Left forelimb (tissue), 1 donor: ENCODE data around the gene CACNA1G.

Experiments
- DNase-seq: peaks from one replicate; pipeline ENCODE4 v3.0.0-alpha.2; 2018; ENCODE audit warnings: low spot score

CACNA1G gene

DNA sequence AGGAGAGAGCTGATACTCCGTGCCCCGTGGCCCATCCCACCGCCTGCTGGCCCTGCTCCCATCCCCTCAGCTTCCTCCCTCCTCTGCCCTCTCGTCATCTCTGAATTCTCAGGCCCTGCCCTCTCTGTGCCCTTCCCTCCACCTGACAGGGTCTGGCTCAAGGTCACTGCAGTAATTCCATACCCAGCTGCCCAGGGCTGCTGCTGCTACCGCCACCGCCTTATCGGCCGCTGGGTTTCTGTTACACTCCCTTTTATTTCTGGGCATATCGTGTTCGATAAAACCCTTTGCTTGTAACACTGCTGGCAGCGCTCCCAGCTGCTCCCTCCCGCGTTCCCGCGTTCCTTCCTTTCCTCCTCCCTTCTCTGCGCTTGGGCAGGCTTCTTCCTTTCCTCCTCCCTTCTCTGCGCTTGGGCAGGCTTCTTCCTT is 26.8 kb upstream of the CACNA1G start:
- DNase-seq: no peak

DNA sequence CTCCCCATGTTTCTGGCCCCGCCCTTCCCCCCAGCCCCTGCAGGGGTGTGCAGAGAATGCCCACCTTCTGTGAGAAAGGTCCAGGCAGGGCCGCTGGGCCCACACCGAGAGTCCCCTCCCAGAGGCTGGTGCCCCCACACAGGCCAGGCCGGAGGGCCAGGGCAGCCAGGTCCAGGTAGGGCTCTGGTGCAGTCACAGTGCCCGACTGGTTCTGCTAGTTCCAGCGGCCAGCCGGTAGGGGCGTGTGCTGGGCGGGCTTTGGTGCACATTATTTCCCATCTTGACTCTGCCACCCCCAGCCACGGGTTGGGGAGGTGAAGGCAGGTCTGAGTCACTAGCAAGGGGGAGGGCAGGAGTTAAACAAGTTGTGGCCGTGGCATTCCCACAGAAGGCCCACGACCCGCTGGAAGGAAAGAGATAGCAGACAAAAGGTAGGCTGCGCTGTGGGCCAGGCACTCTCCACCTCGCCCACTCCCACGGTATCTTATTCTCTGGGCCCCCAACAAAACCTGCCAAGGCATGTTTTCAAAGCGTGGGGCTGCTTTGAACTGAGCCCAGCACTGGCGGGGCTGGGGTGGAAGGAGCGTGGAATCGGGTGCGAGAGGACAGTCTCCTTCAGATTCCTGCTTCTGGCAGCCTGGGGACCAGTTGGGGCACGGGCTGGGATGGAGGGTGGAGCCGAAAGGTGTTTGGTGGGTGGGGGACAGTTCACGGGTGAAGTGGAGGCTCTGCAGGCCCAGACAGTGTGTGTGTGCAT is 26.1 kb upstream of the CACNA1G start:
- DNase-seq: no peak

DNA sequence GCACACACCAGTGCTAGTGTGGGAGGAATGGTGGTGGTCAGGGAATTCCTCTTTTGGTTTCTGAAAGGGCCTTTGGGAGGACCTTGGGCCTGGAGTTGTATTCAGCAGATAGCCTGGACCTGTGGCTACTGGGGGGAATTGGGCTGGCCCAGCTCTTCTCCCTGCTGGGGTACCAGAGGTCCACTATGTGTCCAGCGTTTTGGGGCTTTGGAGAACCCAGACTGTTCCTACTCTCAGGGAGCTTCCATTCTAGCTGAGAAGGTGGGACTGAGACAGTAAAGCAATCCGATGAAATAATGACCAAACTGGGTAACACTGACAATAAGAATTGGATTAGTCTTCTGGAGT is 25.6 kb upstream of the CACNA1G start:
- DNase-seq: no peak

DNA sequence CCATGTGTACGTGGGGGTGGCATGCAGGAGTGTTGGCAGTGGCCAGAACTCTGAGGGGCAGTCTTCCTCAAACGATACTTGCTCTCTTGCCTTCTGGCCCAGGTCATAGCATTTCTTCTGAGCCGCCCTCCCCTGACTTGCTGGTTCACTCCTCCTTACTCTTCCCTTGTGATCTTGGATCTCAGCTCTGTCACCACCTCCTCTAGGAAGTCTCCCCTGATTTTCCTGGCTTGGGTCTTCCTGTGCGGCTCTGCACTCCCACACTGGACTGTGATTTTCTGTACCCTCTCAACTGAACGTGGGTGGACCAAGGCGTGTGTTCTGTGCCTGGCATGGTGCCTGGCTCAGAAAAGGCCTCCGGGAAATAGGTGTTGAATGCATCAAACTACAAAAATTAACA is 25.1 kb upstream of the CACNA1G start:
- no peak for DNase-seq

DNA sequence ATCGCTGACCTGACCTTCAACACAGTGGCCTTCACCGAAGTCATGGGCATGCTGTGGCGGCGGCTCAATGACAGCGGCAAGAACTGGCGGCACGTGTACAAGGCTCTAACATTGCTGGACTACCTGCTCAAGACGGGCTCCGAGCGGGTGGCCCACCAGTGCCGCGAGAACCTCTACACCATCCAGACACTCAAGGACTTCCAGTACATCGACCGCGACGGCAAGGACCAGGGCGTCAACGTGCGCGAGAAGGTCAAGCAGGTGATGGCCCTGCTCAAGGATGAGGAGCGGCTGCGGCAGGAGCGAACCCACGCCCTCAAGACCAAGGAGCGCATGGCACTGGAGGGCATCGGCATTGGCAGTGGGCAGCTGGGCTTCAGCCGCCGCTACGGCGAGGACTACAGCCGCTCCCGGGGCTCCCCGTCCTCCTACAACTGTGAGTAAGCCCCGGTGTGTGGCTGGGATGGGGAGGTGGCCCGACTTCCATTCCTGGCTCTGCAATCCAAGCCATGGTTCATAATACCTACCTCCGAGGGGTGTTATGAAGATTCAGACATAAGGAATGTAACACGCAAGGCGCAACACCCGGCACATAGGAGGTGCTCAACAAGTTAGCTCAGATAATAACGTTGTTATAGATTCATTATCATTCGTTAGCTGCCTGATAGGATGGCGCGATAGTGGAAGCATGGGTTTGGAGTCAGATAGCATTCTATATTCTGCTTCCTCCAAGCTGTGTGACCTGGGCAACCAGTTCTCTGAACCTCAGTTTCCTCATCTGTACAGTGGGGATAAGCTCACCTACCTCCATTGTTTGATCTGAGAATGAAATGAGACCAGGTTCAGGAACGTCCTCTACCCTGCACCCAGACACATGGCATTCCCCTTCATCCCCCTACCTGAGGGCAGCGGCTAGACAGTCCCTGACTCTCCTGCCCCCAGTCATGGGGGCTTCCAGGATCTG is 23.6 kb upstream of the CACNA1G start:
- DNase-seq: no peak

DNA sequence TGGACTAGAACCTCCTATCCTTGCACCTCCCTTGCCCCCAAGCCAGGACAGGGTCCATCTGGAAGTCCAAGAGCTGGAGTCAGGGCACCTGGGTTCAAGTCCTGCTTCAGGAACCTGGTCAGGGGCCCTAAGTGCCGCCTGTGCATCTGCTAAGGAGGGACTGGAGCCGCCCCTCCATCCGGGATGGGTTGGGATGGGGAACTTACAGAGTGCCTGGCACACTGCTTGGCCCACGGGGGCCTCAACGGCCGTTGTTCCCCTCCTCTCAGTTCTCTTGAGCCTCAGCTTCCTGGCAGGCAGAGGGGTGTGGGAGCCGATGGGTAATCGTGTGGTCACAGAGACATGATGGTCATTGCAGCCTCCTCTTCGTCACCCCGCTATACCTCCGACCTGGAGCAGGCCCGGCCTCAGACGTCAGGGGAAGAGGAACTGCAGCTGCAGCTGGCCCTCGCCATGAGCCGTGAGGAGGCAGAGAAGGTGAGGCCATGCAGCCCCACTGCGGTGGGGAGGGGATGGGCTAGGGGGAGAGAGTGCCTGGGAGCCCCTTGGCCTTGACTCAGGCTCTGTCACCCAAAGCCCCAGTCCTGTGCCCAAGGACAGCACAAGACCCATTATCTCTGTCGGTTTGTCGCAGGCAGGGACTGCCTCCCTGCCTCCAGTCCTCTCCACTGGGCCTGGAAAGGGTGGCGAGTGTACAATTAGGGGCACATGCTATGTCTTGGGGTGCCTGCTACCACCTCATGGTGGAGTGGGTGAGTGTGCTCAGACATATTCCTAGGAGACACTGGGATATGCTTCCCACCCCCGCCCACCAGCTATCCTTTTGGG is 22.6 kb upstream of the CACNA1G start:
- no peak for DNase-seq

DNA sequence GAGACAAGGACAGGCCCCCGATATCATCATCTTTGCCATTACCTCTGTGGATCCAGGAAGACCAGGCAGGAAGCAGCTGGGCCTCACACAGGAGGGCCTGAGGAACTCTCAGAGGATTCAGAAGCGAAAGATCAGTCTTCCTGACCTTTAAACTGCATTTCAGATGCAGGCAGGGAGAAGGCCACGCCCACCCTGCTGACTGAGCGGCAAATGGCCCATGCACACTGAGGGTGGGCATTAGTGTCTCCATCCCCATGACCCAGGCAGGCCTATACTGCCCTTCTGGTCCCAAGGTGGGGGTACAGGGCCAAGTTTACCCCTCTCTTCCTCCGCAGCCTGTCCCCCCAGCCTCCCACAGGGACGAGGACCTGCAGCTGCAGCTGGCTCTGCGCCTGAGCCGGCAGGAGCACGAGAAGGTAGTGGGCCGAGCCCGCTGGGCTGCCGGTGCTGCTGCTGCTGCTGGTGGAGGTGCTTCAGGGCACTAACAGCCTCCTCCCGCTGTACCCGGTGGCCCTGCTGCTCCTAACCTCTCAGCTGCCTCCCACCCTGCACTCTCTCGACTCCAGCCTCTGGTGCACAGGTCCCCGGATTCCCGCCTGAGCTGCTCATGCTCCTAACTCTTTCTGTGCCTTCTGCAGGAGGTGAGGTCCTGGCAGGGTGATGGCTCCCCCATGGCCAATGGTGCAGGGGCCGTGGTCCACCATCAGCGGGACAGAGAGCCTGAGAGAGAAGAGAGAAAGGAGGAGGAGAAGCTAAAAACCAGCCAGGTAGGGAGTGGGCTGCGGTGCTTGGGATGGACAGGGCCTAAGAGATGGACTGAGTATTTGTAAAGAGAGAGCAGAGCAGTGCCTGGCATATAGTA is 21.7 kb upstream of the CACNA1G start:
- no peak for DNase-seq

DNA sequence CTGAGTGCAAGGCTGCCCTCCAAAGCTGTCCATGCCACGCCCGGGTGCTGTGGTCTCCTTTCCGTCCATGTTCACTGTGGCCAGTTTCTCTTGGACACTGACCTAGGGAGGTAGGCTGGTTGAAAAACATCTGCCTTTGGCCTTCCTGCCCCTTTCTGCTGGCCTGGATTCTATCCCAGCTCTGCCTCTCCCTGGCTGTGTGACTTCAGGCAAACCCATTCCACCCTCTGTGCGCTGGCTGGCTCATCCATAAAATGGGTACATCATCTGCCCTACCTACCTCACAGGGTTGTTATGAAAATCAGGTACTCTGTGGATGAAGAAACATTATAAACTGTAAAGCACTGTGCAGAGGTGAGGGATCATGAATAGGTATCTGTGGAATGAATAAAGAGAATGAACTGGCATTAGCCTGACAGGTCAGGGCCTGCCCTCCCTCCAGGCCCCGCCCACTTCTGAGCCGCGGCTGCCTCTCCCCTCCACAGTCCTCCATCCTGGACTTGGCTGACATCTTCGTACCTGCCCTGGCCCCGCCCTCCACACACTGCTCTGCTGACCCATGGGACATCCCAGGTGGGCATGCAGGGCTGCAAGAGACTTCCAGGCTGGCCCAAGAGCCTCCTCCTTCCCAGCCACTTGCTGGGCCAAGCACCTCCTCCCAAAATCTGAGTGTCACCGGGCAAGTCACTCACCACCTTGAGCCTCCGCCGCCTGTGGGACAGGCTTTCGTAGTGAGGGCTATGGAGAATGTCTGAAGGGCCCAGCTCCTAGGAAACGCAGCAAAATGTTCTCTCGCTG is 20.6 kb upstream of the CACNA1G start:
- DNase-seq: no peak

DNA sequence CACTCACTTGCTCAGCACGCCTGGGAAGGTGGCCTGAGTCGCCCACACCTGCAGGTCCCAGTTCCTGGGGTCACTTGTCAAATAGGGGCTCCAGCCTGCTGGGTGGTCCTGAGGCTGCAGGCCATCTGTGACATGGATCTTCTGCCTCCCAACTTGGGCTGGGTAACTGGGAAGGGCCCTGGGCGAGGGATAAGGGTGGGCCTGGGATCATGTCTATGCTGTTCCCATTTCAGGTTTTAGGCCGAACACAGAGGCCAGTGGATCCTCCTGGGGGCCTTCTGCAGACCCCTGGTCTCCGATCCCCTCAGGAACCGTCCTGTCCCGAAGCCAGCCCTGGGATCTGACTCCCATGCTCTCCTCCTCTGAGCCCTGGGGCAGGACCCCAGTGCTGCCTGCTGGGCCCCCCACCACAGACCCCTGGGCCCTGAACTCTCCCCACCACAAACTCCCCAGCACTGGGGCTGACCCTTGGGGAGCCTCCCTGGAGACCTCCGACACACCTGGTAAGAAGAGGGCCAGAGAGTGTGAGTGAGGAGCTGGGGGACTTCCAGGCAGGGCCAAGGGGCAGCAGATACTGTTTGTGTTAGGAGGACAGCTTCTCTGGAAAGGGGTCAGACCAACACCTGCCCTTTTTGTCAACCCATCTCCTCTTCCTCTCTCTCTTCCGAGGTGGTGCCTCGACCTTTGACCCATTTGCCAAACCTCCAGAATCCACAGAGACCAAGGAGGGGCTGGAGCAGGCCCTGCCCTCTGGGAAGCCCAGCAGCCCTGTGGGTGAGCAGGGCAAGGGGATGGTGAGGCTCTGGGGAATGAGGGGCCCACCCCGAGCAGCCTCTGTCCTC is 19.7 kb upstream of the CACNA1G start:
- DNase-seq: no peak

DNA sequence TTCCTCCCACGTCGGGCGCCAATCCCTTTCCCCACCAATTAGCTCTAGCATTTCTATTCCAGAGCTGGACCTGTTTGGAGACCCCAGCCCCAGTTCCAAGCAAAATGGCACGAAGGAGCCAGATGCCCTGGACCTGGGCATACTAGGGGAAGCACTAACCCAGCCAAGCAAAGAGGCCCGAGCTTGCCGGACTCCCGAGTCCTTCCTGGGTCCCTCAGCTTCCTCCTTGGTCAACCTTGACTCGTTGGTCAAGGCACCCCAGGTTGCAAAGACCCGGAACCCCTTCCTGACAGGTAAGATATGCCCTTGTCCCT is 19.2 kb upstream of the CACNA1G start:
- no peak for DNase-seq

DNA sequence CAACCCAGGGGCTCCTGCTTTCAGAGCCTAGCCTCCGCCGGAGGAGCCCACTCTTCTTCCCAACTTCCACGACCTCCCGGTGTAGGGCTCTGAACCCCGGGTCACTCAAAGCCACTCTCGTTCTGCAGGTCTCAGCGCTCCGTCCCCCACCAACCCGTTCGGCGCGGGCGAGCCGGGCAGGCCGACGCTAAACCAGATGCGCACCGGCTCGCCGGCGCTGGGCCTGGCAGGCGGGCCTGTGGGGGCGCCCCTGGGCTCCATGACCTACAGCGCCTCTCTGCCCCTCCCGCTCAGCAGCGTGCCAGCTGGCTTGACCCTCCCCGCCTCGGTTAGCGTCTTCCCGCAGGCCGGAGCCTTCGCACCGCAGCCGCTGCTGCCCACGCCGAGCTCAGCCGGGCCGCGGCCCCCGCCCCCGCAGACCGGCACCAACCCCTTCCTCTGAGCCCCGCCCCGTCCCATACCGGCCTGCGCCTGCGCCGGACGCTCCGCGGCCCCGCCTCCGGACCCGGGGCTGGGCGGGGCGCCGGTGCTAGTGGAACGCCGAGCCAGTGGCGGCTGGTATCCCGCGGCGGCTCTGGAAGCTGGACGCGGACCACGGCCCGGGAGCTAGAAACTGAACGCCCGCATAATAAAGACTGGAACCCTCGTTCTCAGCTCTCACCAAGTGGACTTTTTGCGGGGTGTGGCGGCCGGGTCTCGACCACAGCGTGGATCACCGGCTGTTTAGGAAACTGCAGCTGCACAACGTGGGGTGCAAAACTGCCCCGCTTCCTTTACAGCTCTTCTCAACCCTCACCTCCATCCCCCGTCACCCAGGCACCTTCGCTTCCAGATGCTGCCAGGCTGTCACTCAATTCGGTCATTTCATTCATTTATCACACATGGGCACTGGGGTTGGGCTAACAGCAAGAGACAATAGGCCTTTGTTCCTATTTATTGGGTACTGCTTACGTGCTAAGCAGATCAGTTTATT is 18.5 kb upstream of the CACNA1G start:
- peak; percentile 92 for DNase-seq

DNA sequence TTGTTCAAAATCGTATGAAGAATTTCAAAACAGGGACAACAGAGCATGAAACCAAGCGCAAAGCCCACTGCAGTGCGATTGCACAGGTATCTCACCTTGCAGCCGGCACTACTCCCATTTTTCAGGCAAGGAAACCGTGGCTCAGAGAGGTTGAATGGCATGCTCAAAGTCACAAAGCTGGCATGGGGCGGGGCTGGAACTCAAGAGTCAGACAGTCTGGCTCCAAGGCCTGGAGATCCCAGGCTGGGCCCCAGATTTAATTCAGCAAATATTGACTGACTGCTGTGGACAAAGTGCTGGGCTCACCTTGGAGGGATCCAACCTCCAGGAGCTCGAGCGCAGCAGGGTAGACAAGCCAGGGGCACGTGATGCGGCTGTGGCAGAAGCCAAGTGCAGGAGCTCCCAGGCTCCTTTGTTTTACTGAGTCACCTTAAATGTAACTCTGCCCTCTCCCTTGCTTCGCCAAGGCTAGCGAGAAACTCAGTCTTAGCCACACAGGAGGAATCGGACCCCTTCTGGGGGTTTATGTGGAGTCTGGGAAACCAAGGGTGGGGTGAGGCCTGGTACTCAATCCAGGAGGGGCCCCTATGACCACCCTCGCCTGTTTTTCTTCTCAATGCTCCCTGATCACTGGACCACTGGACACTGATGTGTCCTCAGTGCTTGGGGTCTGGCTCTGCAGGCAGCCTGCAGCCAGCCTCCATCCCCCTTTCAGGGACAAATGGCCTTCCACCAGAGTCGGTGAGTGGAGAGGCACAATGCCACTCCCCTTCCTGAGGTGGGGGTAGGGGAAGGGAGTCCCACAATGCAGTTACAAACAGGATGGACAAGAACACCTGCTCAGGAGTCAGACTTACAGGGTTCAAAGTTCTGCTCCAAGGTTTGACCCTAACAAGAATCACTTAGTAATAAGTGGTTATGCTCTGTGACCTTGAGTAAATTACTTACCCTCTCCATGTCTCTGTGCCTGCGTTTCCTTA is 17.4 kb upstream of the CACNA1G start:
- no peak for DNase-seq

DNA sequence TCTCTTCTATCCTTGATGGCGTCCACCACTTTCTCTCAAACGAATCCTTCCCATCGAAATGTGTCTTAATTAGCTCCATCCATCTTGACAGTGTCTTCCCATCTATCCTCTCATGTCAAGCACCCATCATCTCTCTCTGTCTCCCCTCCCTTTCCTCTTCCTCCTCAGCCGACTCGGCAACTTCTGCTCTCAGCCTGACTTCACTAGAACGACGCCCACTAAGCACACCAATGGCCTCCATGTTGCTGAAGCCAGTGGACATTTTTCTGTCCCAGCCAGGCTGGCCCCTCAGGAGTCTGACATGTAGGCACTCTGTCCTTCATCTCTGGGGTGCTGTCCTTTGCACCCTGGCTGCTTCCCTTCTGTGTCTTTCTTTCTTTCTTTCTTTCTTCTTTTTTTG is 16.0 kb upstream of the CACNA1G start:
- no peak for DNase-seq

DNA sequence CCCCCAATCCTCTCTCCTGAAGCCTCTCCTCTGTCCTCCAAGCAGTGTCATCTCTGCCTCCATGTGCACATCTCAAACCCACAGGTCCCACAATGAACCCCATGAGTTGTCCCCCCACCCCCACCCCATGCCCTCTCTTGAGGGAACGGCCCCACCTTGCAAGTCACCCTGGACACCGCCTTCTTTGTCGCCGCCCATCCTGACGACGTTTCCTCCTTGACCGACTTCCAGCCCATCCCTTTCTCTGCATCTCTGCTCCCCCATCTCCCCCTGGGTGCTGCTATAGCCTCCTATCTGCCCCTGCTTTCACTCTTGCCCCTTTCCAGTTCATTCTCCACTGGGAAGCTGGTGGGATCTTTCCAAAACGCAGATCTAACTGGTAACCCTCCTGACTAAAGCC is 15.2 kb upstream of the CACNA1G start:
- DNase-seq: no peak

DNA sequence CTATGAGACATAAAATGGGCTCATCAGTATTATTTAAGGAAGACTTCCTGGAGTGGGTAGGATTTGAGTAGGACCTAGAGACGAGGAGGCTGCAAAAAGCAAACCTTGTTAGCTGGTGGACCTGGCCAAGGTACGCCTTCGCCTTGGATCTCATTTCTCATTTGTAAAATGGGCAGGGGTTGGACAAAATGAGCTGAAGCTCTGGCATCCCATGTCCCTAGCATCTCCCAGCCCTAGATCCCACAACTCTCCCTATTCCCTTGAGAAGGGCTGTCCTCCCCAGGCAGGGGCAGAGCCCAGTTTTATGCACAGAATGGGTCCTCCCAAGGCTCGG is 13.8 kb upstream of the CACNA1G start:
- DNase-seq: no peak

DNA sequence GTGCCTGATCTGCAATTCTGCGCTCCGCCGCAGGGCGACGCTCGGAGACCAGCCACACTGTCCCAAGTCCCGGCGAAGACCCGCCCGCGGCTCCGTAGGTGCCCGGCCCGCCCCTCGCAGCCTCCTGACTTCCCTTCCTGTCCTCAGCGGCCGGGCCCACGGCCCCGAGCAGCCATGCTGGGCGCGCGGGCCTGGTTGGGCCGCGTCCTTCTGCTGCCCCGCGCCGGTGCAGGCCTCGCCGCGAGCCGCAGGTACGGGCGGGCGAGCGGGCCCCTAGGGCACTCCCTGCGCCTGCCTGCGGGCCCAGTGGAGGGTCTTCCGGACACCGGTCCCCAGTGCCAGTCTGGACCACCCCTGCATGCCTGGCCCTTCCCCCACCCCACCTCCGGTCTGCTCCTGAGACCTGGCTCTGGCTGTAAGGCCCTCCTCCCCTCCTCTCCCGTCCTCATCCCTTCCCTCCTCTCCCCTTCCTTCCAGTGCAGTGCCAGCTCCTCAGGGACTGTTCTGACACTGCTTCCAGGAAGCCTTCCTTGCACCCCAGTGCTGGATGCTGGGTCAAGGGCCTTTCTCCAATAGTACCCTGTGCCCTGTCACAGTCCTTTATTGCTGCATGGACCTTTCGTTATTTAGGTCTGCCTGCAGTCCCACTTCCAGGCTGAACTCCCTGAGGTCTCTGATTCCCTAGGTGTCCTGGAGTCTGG is 13.3 kb upstream of the CACNA1G start, which contains the start of gene SPATA20:
SPATA20 (plus strand) TSS at position 140 of the 701 bp plus-strand sequence; CDS start at position 175, 35 bp downstream.
- DNase-seq: peak; percentile 91

DNA sequence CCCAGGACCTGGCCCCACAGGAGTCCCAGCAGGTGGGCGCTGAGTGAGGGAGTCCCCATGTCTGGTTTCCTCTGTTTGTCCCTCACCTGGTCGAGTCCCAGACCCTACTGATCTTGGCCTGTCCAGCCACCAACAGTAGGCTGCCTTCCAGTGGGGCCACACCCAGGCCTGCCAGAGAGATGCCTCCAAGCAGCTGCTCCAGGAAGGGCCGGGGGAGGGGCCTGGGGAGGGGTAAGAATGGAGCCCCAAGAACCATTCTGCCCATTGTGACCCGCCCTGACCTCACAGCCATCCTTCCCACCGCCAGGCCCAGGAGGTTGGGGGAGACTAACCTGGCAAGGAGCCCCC is 12.8 kb upstream of the CACNA1G start:
- DNase-seq: no peak
